GM12891 (cell line): ENCODE data around the gene LOXHD1.

Experiments
- PAX5 ChIP-seq: IDR thresholded peaks from 2 replicates; pipeline ENCODE4 v1.6.1; 2011; ENCODE audit warnings: low read length, moderate library complexity, mild to moderate bottlenecking; ENCODE audit not compliant: insufficient read depth, severe bottlenecking
- POLR2A ChIP-seq: IDR thresholded peaks from 2 replicates; pipeline ENCODE4 v1.6.1; 2011; ENCODE audit warnings: low read depth, low read length, control low read depth
- POLR2AphosphoS5 ChIP-seq: IDR thresholded peaks from 2 replicates; pipeline ENCODE4 v1.6.1; 2011; ENCODE audit warnings: low read depth, low read length, control low read depth
- POU2F2 ChIP-seq: IDR thresholded peaks from 2 replicates; pipeline ENCODE4 v1.6.1; 2011; ENCODE audit warnings: low read depth, mild to moderate bottlenecking, control low read depth, low read length, moderate library complexity
- SPI1 ChIP-seq: IDR thresholded peaks from 2 replicates; pipeline ENCODE4 v1.6.1; 2011; ENCODE audit warnings: low read depth, low read length, control low read depth
- TAF1 ChIP-seq: IDR thresholded peaks from 2 replicates; pipeline ENCODE4 v1.6.1; 2011; ENCODE audit warnings: low read depth, low read length, control low read depth

DNA sequence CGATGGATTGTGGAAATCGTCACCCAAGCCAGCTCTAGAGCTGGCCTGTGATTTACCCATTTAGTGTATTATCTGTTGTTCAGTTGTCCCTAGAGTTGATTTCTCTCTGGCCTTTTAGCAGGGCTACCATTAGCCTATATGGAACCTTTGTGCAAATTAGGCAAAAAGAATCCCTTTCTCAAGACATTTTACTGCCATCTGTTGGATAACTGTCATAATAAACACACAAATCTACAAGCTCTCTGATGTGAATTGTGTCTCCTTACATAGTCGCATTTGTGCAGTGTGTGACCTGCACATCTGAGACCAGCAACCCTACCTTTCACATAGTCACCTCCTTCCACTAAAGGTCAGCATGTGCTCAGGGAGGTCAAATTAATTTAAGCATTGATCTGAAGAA lies 34.0 kb downstream of the LOXHD1 start:
- TF ChIP-seq PAX5 = no peak
- TF ChIP-seq POLR2A = no peak
- no peak for TF ChIP-seq TAF1
- TF ChIP-seq POLR2AphosphoS5 = no peak
- TF ChIP-seq SPI1 = no peak
- TF ChIP-seq POU2F2 = no peak
